ENCODE measurements around the gene CLEC16A.

GRCh38 chr16:10919003-10919351 is 25.4 kb upstream of the CLEC16A start:
- TF ChIP-seq CTCF (IDR thresholded peaks at IDR 0.05) (peak; percentile 35), EZH2 (IDR thresholded peaks at IDR 0.05; ENCODE audit: borderline replicate concordance, insufficient read depth, low read depth, low read length, poor library complexity, severe bottlenecking) (no peak)
